HepG2 (cell line): ENCODE measurements around the gene GALNT10. TPM values are rescaled to one million over a fixed set of nuclear protein-coding genes. Genes with fewer than 3 reads are reported as not detected.
A peak's percentile ranks its signal among the peaks of the same experiment; 100 is the strongest.

Experiments
- ATAC-seq: fragments of 200-7000 bp; cut with Tn5 transposase; 3 replicates; pipeline ENCODE4 v1.9.1; 2020; ENCODE audit warnings: mild to moderate bottlenecking, moderate library complexity
- BruUV-seq: library from RNA; stranded (reverse); fragments of 400-500 nt; replicated peaks from 2 replicates; lab custom pipeline; 2021; lab: Mats Ljungman, UMichigan
- CTCF ChIA-PET: fragments of 300-600 bp; formaldehyde crosslinking; extraction: SDS; loops from one replicate; lab custom pipeline; 2021; ENCODE audit warnings: low total read pairs, inconsistent platforms, low intra/inter-chr PET ratio; lab: Yijun Ruan, JAX
- POLR2A ChIA-PET: fragments of 350-600 bp; sonication (Branson Sonifier 250); formaldehyde crosslinking; loops from one replicate; lab custom pipeline; 2020; ENCODE audit warnings: antibody characterized with exemption, inconsistent platforms; lab: Yijun Ruan, JAX
- DNase-seq: peaks from one replicate; pipeline ENCODE4 v3.0.0-alpha.2; 2015; ENCODE audit warnings: low spot score
- FAIRE-seq: peaks from 3 replicates; lab custom pipeline; 2011; peaks lifted over from hg19 to GRCh38; lab: Jason Lieb, UNC
- H2AFZ ChIP-seq: one replicate; pipeline ENCODE4 v1.6.1; 2011; ENCODE audit warnings: low read length, inconsistent platforms
- H3K27ac ChIP-seq: fragments of 300-600 bp; 3 replicates; pipeline ENCODE4 v1.8.0; 2011; ENCODE audit warnings: mixed run types, mild to moderate bottlenecking, mixed read lengths, low read length, inconsistent platforms; ENCODE audit not compliant: insufficient read depth; ENCODE audit errors: extremely low read length
- H3K27me3 ChIP-seq, 2 experiments: fragments of 200-600 bp in 1 of 2; 2 replicates in 1 of 2; 3 replicates in 1 of 2; pipeline versions ENCODE4 v1.6.0 to v1.8.0; 2011; ENCODE audit warnings: low read length in 2 of 2, mild to moderate bottlenecking in 2 of 2, moderate library complexity in 2 of 2, inconsistent platforms in 1 of 2; ENCODE audit not compliant: insufficient read depth in 2 of 2, control insufficient read depth in 1 of 2
- H3K36me3 ChIP-seq, 2 experiments: fragments of 200-600 bp in 1 of 2; replicated peaks in 1 of 2; 2 replicates in 1 of 2; 3 replicates in 1 of 2; pipeline versions ENCODE4 v1.5.1 to v1.8.0; 2011; ENCODE audit warnings: low read length in 2 of 2, inconsistent platforms in 1 of 2; ENCODE audit not compliant: insufficient read depth in 2 of 2, control insufficient read depth in 1 of 2
- H3K4me1 ChIP-seq: 2 replicates; pipeline ENCODE4 v1.5.1; 2012; ENCODE audit warnings: low read length, inconsistent platforms; ENCODE audit not compliant: insufficient read depth
- H3K4me2 ChIP-seq: 2 replicates; pipeline ENCODE4 v1.6.0; 2011; ENCODE audit warnings: low read depth, low read length, inconsistent platforms
- H3K4me3 ChIP-seq, 3 experiments: fragments of 200-600 bp in 1 of 3; sonication (generic), shearing (Covaris generic) in 1 of 3; replicated peaks in 1 of 3; 2 replicates each; pipeline ENCODE4 v1.5.1; 2011 to 2016; ENCODE audit warnings: low read length in 3 of 3, inconsistent platforms in 2 of 3, low read depth in 2 of 3, mild to moderate bottlenecking in 2 of 3, control low read depth in 1 of 3, mixed read lengths in 1 of 3; ENCODE audit not compliant: insufficient read depth in 1 of 3
- H3K79me2 ChIP-seq: one replicate; pipeline ENCODE4 v1.6.1; 2011; ENCODE audit warnings: low read length, inconsistent platforms; ENCODE audit not compliant: insufficient read depth
- H3K9ac ChIP-seq: 2 replicates; pipeline ENCODE4 v1.6.0; 2011; ENCODE audit warnings: mild to moderate bottlenecking, low read depth, low read length, inconsistent platforms; ENCODE audit not compliant: insufficient read depth
- H3K9me3 ChIP-seq: 2 replicates; pipeline ENCODE4 v1.5.1; 2012; ENCODE audit warnings: mild to moderate bottlenecking, low read length
- H4K20me1 ChIP-seq: 2 replicates; pipeline ENCODE4 v1.6.0; 2011; ENCODE audit warnings: inconsistent platforms, mild to moderate bottlenecking, low read length, moderate library complexity; ENCODE audit not compliant: insufficient read depth
- PHF20 ChIP-seq: sonication (generic); formaldehyde crosslinking; IDR thresholded peaks from 2 replicates; pipeline ENCODE4 v1.5.0; 2020; ENCODE audit warnings: mild to moderate bottlenecking, missing genetic modification reagents
- WIZ ChIP-seq: sonication (generic); formaldehyde crosslinking; IDR thresholded peaks from 2 replicates; pipeline ENCODE4 v1.5.1; 2020; ENCODE audit warnings: mild to moderate bottlenecking, missing genetic modification reagents
- ZNF629 ChIP-seq: sonication (generic); formaldehyde crosslinking; conservative IDR thresholded peaks from 2 replicates; pipeline ENCODE4 v1.5.0; 2020; ENCODE audit warnings: missing genetic modification reagents
- WGBS: methylation state at CpG from one replicate; pipeline ENCODE4 v1.1.6; 2017; ENCODE audit warnings: low lambda C conversion rate; 5-methylcytosine and 5-hydroxymethylcytosine counted together
- in situ Hi-C: cut with HindIII; loops from 2 replicates; pipeline ENCODE4 v1.10.0; 2017; ENCODE audit warnings: low pct_unique_long_range_greater_than_20kb; ENCODE audit not compliant: extremely low pct_ligation_motif_present
- intact Hi-C: fragments of 100-400 bp; cut with micrococcal nuclease; formaldehyde crosslinking; loops from one replicate; pipeline ENCODE4 v1.10.0; 2022; ENCODE audit not compliant: unreplicated experiment
- polyA plus RNA-seq, 8 experiments: library from polyadenylated mRNA; depleted of rRNA in 3 of 8; stranded (reverse) in 7 of 8; unstranded in 1 of 8; fragments of >200 nt; fragmentation: Illumina TruSeq in 4 of 8; extraction: Trizol in 4 of 8; gene quantifications; 2 replicates each; pipeline versions ENCODE4 v1.2.1 to v1.2.3, GENCODE V29; 2011 to 2016; ENCODE audit warnings: low read depth in 4 of 8, missing spikeins in 1 of 8, mixed read lengths in 1 of 8; ENCODE audit not compliant: insufficient read depth in 1 of 8
- total RNA-seq, 5 experiments: library from RNA; depleted of rRNA; stranded (reverse); fragments of >200 nt; fragmentation: Illumina TruSeq; extraction: Trizol; gene quantifications; 2 replicates each; pipeline ENCODE4 v1.2.3, GENCODE V29; 2016; ENCODE audit warnings: low read depth in 1 of 5
- TF ChIP-seq, protein P1 (sequence below): sonication (generic); formaldehyde crosslinking; IDR thresholded peaks from 2 replicates; pipeline ENCODE4 v1.5.0; 2020; ENCODE audit warnings: mild to moderate bottlenecking, missing genetic modification reagents

Gene GALNT10
- total and polyA plus RNA-seq, 2 of the 13 experiments (the other 11 are each of a cell fraction or from before 2014, with no cell fraction given) = 8.1 to 11.2 TPM

DNA sequence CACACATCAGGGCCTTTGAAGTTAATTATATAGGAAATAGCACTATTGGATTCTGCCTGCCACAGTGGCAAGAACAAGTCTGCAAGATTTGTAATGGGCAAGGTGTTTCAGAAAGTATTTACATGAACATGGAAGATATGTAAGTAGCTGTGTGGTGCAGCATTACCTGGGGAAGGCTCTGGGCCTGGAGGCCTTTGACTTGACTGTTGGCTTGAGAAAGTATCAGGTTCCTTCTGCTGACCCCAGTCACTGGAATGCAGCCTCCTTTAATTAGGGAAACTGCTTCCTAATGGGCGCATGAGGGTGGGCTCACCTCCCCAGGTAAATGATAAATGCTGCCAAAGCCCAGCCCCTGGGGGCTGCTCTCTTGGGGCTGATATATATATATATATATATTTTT is 102.7 kb downstream of the GALNT10 start (continued):
- TF ChIP-seq WIZ = no peak
- TF ChIP-seq PHF20 (CRISPR knock-in tag) = no peak
- TF ChIP-seq, all 625 proteins: peak for 0

GRCh38 chr5:154295551-154295950 is 105.0 kb downstream of the GALNT10 start:
- Histone ChIP-seq H3K27ac (no peak overlapping the region), H3K9me3 (no peaks in the 10 kb centered on the region), H2AFZ (no peak overlapping the region), H4K20me1 (no peaks in the 10 kb centered on the region), H3K27me3 (no peaks in the 10 kb centered on the region), H3K4me2 (no peak overlapping the region), H3K79me2 (no peaks in the 10 kb centered on the region)
- in situ Hi-C loops = no loop called here
- DNase-seq (no peak), FAIRE-seq (no peak), ATAC-seq (no peak)
- intact Hi-C loops = no loop called here
- POLR2A ChIA-PET = no interaction called here
- 85% methylated on average over 1 of the region's 1 CpG for WGBS
- CTCF ChIA-PET = no interaction called here
- TF ChIP-seq, protein P1, sequence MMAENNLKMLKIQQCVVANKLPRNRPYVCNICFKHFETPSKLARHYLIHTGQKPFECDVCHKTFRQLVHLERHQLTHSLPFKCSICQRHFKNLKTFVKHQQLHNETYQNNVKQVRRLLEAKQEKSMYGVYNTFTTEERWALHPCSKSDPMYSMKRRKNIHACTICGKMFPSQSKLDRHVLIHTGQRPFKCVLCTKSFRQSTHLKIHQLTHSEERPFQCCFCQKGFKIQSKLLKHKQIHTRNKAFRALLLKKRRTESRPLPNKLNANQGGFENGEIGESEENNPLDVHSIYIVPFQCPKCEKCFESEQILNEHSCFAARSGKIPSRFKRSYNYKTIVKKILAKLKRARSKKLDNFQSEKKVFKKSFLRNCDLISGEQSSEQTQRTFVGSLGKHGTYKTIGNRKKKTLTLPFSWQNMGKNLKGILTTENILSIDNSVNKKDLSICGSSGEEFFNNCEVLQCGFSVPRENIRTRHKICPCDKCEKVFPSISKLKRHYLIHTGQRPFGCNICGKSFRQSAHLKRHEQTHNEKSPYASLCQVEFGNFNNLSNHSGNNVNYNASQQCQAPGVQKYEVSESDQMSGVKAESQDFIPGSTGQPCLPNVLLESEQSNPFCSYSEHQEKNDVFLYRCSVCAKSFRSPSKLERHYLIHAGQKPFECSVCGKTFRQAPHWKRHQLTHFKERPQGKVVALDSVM (CRISPR knock-in tag) = no peak
- TF ChIP-seq ZNF629 = peak; percentile 74
- TF ChIP-seq, all 625 proteins: peak for 1
- Histone ChIP-seq H3K36me3 (no peaks in the 10 kb centered on the region; a peak in 1 of 5 replicates), H3K9ac (no peak overlapping the region), H3K4me3 (no peak overlapping the region), H3K4me1 (peaks cover 30% of the 10 kb centered on the region)
- no TSS peak for BruUV-seq
